GM13976 (cell line): ENCODE data around the gene CLDN10.

Experiments used
- DNase-seq: peaks from one replicate; pipeline ENCODE4 v3.0.0; 2012; ENCODE audit warnings: low spot score
- in situ Hi-C: fragments of 300-500 bp; cut with MboI; formaldehyde crosslinking; loops from one replicate; pipeline ENCODE4 v1.12.0; 2022; ENCODE audit warnings: low sequenced_read_pairs, mixed read lengths, inconsistent platforms; ENCODE audit not compliant: unreplicated experiment
- TF ChIP-seq, protein P1 (sequence below): IDR thresholded peaks from 2 replicates; pipeline ENCODE4 v1.5.1; 2012; ENCODE audit warnings: borderline replicate concordance, mild to moderate bottlenecking; ENCODE audit not compliant: insufficient read depth; ENCODE audit errors: extremely low read depth, missing control alignments, control extremely low read depth

The CLDN10 gene

DNA sequence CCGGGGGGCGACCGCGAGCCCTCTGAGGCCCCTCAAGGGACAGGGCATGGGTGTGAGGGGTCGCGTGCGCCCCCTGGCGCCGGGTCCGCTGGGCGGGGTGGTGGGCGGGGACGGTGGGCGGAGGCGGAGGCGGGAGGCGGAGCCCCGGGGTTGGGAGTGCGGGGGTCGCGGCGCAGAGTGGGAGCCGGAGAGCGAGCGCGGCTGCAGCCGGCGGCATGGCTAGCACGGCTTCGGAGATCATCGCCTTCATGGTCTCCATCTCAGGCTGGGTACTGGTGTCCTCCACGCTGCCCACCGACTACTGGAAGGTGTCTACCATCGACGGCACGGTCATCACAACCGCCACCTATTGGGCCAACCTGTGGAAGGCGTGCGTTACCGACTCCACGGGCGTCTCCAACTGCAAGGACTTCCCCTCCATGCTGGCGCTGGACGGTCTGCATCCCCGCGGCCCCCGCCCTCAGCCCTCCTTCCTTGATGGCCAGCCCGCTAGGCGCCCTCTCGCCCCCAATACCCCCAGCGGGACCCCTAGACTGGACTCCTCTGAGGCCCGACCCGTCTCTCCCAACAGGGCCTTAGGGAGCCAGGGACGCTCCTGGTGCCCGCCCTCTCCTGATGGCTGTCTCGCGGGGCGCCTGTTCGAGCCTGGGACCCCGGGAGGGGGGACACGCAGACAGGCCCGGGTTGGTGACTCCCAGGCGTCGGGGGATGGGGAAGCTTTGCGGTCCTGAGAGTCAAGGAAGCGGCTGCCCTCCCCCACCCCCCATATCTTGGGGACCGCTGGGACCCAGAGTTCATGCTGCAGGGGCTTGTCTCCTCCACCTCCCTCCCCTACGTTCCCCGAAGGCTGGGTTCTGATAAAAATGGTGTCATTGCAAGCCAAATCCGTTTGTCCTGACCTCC lies at the start of gene CLDN10:
CLDN10 (plus strand) TSS at position 182 of the 903 bp plus-strand sequence; CDS start at position 216, 34 bp downstream.
- TF ChIP-seq, protein P1, sequence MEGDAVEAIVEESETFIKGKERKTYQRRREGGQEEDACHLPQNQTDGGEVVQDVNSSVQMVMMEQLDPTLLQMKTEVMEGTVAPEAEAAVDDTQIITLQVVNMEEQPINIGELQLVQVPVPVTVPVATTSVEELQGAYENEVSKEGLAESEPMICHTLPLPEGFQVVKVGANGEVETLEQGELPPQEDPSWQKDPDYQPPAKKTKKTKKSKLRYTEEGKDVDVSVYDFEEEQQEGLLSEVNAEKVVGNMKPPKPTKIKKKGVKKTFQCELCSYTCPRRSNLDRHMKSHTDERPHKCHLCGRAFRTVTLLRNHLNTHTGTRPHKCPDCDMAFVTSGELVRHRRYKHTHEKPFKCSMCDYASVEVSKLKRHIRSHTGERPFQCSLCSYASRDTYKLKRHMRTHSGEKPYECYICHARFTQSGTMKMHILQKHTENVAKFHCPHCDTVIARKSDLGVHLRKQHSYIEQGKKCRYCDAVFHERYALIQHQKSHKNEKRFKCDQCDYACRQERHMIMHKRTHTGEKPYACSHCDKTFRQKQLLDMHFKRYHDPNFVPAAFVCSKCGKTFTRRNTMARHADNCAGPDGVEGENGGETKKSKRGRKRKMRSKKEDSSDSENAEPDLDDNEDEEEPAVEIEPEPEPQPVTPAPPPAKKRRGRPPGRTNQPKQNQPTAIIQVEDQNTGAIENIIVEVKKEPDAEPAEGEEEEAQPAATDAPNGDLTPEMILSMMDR = no peak
- DNase-seq = peak; percentile 38
- in situ Hi-C loops = no loop called here

DNA sequence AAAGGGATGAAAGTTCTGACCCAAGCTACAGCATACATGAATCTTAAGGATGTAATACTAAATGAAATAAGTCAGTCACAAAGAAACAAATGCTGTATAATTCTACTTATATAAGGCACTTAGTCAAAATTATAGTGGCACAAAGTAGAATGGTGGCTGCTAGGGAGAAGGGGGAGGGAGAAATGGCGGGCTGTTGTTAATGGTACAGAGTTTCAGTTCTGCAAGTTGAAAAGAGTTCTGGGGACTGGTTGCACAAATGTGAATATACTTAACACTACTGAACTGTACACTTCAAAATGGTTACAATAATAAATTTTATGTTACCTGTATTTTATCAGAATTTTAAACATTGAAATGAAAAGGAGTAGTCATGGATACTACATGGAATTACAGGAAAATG lies 48.9 kb upstream of the CLDN10 start:
- DNase-seq = no peak
- in situ Hi-C loops = no loop called here
- TF ChIP-seq, protein P1 = no peak

- TF ChIP-seq, protein P1 = no peak
- no peak for DNase-seq
- in situ Hi-C loops = no loop called here
Measured at GRCh38 chr13:95505265-95505664, 47.3 kb upstream of the CLDN10 start.

DNA sequence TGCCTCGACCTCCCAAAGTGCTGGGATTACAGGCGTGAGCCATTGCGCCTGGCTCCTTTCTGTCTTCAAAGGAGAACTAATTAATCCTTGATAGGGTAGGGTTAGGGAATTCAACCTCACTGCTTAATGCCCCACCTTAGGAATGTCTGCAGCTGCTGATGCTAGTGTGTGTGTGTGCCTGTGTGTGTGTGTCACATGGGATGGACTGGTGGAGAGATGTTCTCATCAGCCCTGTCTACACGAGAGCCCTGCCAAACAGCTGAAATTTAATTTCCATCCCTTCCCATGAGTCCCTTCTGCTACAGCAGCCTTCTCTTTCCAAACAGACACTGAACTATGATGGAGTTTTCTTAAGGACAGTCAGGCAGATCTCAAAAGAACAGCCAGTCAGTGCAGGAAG lies 46.5 kb upstream of the CLDN10 start:
- TF ChIP-seq, protein P1 = no peak
- no peak for DNase-seq
- in situ Hi-C loops = no loop called here

DNA sequence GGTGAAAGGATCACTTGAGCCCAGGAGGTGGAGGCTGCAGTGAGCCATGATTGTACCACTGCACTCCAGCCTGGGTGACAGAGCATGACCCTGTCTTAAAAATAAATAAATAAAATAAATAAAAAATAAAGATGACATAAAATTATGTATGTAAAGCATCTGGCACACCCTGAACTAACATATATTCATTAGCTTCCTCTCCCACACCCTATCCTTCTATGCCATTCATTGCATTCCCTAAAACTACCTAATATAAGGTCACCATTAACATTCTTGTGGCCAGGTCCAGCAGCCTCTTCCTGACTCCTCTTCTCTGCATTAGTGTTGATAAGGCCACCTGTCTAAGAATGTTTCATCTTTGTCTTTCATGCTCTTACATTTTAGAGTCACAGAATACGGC lies 44.5 kb upstream of the CLDN10 start:
- TF ChIP-seq, protein P1 = no peak
- in situ Hi-C loops = no loop called here
- DNase-seq = no peak

- TF ChIP-seq, protein P1 = no peak
- no peak for DNase-seq
- in situ Hi-C loops = no loop called here
Measured at GRCh38 chr13:95508996-95509395, 43.5 kb upstream of the CLDN10 start.
